Endothelial cell of umbilical vein (primary cell): ENCODE measurements around the gene EML4. TPM values are rescaled to one million over a fixed set of nuclear protein-coding genes. Genes with fewer than 3 reads are reported as not detected.

Experiments used
- BruUV-seq: library from RNA; stranded (reverse); fragments of 400-500 nt; replicated peaks from 2 replicates; lab custom pipeline; 2021; lab: Mats Ljungman, UMichigan
- CTCF ChIA-PET: fragments of 300-600, 350-600 bp; sonication (Branson Sonifier 250); formaldehyde crosslinking; loops from one replicate; lab custom pipeline; 2021; ENCODE audit warnings: antibody characterized with exemption, inconsistent platforms; lab: Charles Lee
- POLR2A ChIA-PET: fragments of 300-600, 350-600 bp; sonication (Branson Sonifier 250); formaldehyde crosslinking; loops from one replicate; lab custom pipeline; 2021; ENCODE audit warnings: antibody characterized with exemption, inconsistent platforms; lab: Charles Lee
- DNase-seq: peaks from one replicate; pipeline ENCODE4 v3.0.0-alpha.2; 2011; ENCODE audit warnings: low read depth, low spot score
- FAIRE-seq: peaks from 2 replicates; lab custom pipeline; 2011; peaks lifted over from hg19 to GRCh38; lab: Jason Lieb, UNC
- H2AFZ ChIP-seq: 2 replicates; pipeline ENCODE4 v1.6.0; 2012; ENCODE audit warnings: low read depth, low read length, control low read depth, inconsistent platforms
- H3K27ac ChIP-seq: 2 replicates; pipeline ENCODE4 v1.5.1; 2011; ENCODE audit warnings: low read depth, mild to moderate bottlenecking, control low read depth, low read length, moderate library complexity; ENCODE audit not compliant: insufficient read depth
- H3K27me3 ChIP-seq, 2 experiments: 2 replicates each; pipeline versions ENCODE4 v1.6.0 to v1.6.1; 2011; ENCODE audit warnings: low read length in 2 of 2, mixed read lengths in 1 of 2; ENCODE audit not compliant: control insufficient read depth in 2 of 2, insufficient read depth in 2 of 2
- H3K36me3 ChIP-seq, 2 experiments: 2 replicates in 1 of 2; 3 replicates in 1 of 2; pipeline ENCODE4 v1.5.1; 2011; ENCODE audit warnings: low read length in 2 of 2, mild to moderate bottlenecking in 1 of 2, moderate library complexity in 1 of 2; ENCODE audit not compliant: control insufficient read depth in 2 of 2, insufficient read depth in 2 of 2; ENCODE audit errors: extremely low read depth in 1 of 2
- H3K4me1 ChIP-seq: 3 replicates; pipeline ENCODE4 v1.5.1; 2011; ENCODE audit warnings: mild to moderate bottlenecking, low read length; ENCODE audit not compliant: control insufficient read depth, insufficient read depth; ENCODE audit errors: extremely low read depth
- H3K4me2 ChIP-seq: 2 replicates; pipeline ENCODE4 v1.6.1; 2011; ENCODE audit warnings: low read length, control low read depth, mixed read lengths; ENCODE audit not compliant: insufficient read depth
- H3K4me3 ChIP-seq, 3 experiments: fragments of 200-600 bp in 1 of 3; sonication (generic), shearing (Covaris generic) in 1 of 3; replicated peaks in 1 of 3; 2 replicates each; pipeline ENCODE4 v1.5.1; 2011 to 2016; ENCODE audit warnings: control low read depth in 3 of 3, low read length in 3 of 3, mild to moderate bottlenecking in 2 of 3, inconsistent platforms in 1 of 3, low read depth in 1 of 3, moderate library complexity in 1 of 3; ENCODE audit not compliant: insufficient read depth in 1 of 3
- H3K79me2 ChIP-seq: 2 replicates; pipeline ENCODE4 v1.6.0; 2012; ENCODE audit warnings: low read length, inconsistent platforms; ENCODE audit not compliant: control insufficient read depth, insufficient read depth
- H3K9ac ChIP-seq: replicated peaks from 2 replicates; pipeline ENCODE3; 2011; ENCODE audit warnings: low read length, control low read depth; ENCODE audit not compliant: insufficient read depth; ENCODE audit errors: extremely low read depth
- H3K9me1 ChIP-seq: replicated peaks from 3 replicates; pipeline ENCODE4 v1.6.0; 2011; ENCODE audit warnings: mild to moderate bottlenecking, low read length; ENCODE audit not compliant: control insufficient read depth, insufficient read depth; ENCODE audit errors: extremely low read depth
- H3K9me3 ChIP-seq: replicated peaks from 2 replicates; pipeline ENCODE4 v1.5.1; 2012; ENCODE audit warnings: low read length, inconsistent platforms; ENCODE audit not compliant: control insufficient read depth, insufficient read depth
- H4K20me1 ChIP-seq: replicated peaks from 2 replicates; pipeline ENCODE3; 2011; ENCODE audit warnings: mild to moderate bottlenecking, low read length; ENCODE audit not compliant: control insufficient read depth, insufficient read depth; ENCODE audit errors: extremely low read depth
- EZH2 ChIP-seq: IDR thresholded peaks from 2 replicates; pipeline ENCODE4 v1.6.1; 2012; ENCODE audit warnings: borderline replicate concordance, low read depth, mild to moderate bottlenecking, moderate library complexity, low read length, inconsistent platforms; ENCODE audit not compliant: severe bottlenecking
- FOS ChIP-seq: IDR thresholded peaks from 2 replicates; pipeline ENCODE4 v1.6.1; 2011; ENCODE audit warnings: mild to moderate bottlenecking, low read length, moderate library complexity, borderline replicate concordance; ENCODE audit not compliant: insufficient read depth
- GATA2 ChIP-seq: IDR thresholded peaks from 2 replicates; pipeline ENCODE4 v1.7.0; 2011; ENCODE audit warnings: low read depth, mild to moderate bottlenecking, moderate library complexity, mixed read lengths, low read length; ENCODE audit not compliant: insufficient read length, insufficient read depth
- JUN ChIP-seq: IDR thresholded peaks from 2 replicates; pipeline ENCODE4 v1.6.1; 2011; ENCODE audit warnings: borderline replicate concordance, low read depth; ENCODE audit not compliant: insufficient read length, insufficient read depth
- MYC ChIP-seq: IDR thresholded peaks from one replicate; pipeline ENCODE4 v1.6.1; 2011; ENCODE audit warnings: mild to moderate bottlenecking, low read depth, low read length
- POLR2A ChIP-seq: IDR thresholded peaks from 2 replicates; pipeline ENCODE4 v1.6.1; 2012; ENCODE audit warnings: low read depth, mild to moderate bottlenecking, control low read depth, low read length
- POLR2AphosphoS5 ChIP-seq: IDR thresholded peaks from 2 replicates; pipeline ENCODE4 v1.6.1; 2012; ENCODE audit warnings: low read depth, mild to moderate bottlenecking, control low read depth, low read length, moderate library complexity; ENCODE audit not compliant: insufficient read depth
- dilution Hi-C: fragments of 300-500 bp; cut with MboI; formaldehyde crosslinking; loops from one replicate; pipeline ENCODE4 v1.15.0; 2019; ENCODE audit warnings: low sequenced_read_pairs; ENCODE audit not compliant: extremely low pct_ligation_motif_present
- intact Hi-C: fragments of 100-400 bp; cut with micrococcal nuclease; formaldehyde crosslinking; loops from one replicate; pipeline ENCODE4 v1.10.0; 2022
- polyA plus RNA-seq, 4 experiments: library from polyadenylated mRNA; depleted of rRNA in 3 of 4; stranded (reverse) in 3 of 4; unstranded in 1 of 4; fragments of >200 nt; gene quantifications; 2 replicates each; pipeline versions ENCODE4 v1.2.1 to v1.2.3, GENCODE V29; 2011 to 2012; ENCODE audit warnings: missing spikeins in 1 of 4
- total RNA-seq: library from RNA; stranded (reverse); gene quantifications from 2 replicates; pipeline ENCODE4 v1.2.3, GENCODE V29; 2021
- TF ChIP-seq, protein P1 (sequence below), 2 donors: IDR thresholded peaks; 1 replicate in 1 of 2; 2 replicates in 1 of 2; pipeline ENCODE4 v1.5.1; 2011; ENCODE audit warnings: low read length in 2 of 2, mild to moderate bottlenecking in 2 of 2, moderate library complexity in 2 of 2, control low read depth in 1 of 2, inconsistent platforms in 1 of 2, low read depth in 1 of 2; ENCODE audit not compliant: insufficient read depth in 1 of 2; ENCODE audit errors: extremely low read depth in 1 of 2
- TF ChIP-seq, protein P2 (sequence below): IDR thresholded peaks from 2 replicates; pipeline ENCODE4 v1.6.1; 2011; ENCODE audit not compliant: insufficient read depth, insufficient read length

Gene EML4
- total and polyA plus RNA-seq, 2 donors (not counting 3 experiments of a cell fraction or from before 2014, with no cell fraction given): 13.3 to 32.0 TPM

DNA sequence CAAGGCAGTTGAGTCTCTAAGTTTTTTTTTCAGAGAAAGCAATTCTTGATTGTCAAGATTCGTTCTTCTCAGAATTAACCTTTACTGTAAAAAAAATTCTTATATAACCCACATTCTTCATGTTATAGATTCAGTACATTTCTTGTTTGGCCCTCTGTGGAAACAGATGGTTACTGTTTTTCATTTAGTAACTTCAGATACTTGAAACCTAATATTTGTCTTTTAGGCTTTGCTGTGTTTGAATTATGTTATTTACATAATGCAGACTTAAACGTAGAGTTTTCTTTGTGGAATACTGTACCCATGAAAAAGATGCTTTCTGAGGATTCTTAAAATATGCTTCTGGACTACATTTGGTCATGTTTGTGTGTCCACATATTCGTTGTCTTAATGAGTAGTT is 48.2 kb downstream of the EML4 start:
- intact Hi-C loops: no loop called here
- BruUV-seq: no TSS peak
- Histone ChIP-seq H3K27ac (no peak overlapping the region), H3K4me2 (no peak overlapping the region), H4K20me1 (no peaks in the 10 kb centered on the region), H3K4me3 (no peak overlapping the region), H2AFZ (no peak overlapping the region), H3K4me1 (no peaks in the 10 kb centered on the region), H3K36me3 (no peaks in the 10 kb centered on the region), H3K27me3 (no peaks in the 10 kb centered on the region), H3K9me1 (no peaks in the 10 kb centered on the region), H3K9ac (no peak overlapping the region), H3K9me3 (no peaks in the 10 kb centered on the region), H3K79me2 (no peaks in the 10 kb centered on the region)
- FAIRE-seq: no peak
- ChIA-PET CTCF (no interaction called here), POLR2A (no interaction called here)
- dilution Hi-C loops: no loop called here
- DNase-seq: no peak
- TF ChIP-seq EZH2: no peak
- TF ChIP-seq, protein P1, sequence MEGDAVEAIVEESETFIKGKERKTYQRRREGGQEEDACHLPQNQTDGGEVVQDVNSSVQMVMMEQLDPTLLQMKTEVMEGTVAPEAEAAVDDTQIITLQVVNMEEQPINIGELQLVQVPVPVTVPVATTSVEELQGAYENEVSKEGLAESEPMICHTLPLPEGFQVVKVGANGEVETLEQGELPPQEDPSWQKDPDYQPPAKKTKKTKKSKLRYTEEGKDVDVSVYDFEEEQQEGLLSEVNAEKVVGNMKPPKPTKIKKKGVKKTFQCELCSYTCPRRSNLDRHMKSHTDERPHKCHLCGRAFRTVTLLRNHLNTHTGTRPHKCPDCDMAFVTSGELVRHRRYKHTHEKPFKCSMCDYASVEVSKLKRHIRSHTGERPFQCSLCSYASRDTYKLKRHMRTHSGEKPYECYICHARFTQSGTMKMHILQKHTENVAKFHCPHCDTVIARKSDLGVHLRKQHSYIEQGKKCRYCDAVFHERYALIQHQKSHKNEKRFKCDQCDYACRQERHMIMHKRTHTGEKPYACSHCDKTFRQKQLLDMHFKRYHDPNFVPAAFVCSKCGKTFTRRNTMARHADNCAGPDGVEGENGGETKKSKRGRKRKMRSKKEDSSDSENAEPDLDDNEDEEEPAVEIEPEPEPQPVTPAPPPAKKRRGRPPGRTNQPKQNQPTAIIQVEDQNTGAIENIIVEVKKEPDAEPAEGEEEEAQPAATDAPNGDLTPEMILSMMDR (IDR thresholded peaks at IDR 0.05; ENCODE audit: extremely low read depth in 1 of 2, insufficient read depth in 1 of 2, low read depth in 1 of 2, low read length in 2 of 2): no peak
- no peak for TF ChIP-seq FOS
- TF ChIP-seq, protein P2, sequence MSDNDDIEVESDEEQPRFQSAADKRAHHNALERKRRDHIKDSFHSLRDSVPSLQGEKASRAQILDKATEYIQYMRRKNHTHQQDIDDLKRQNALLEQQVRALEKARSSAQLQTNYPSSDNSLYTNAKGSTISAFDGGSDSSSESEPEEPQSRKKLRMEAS: no peak
- TF ChIP-seq JUN: no peak
- TF ChIP-seq POLR2A: no peak
- no peak for TF ChIP-seq GATA2
- no peak for TF ChIP-seq POLR2AphosphoS5
- TF ChIP-seq MYC: no peak
